Measurements from ENCODE around the gene TRIM52. TPM values are rescaled to one million over a fixed set of nuclear protein-coding genes. Genes with fewer than 3 reads are reported as not detected.
A peak's percentile ranks its signal among the peaks of the same experiment; 100 is the strongest.
"Not testable (repeated sequence)": the region's sequence is repeated elsewhere in the genome, so short reads cannot be mapped to it uniquely, and the experiment has no call there.

Gene TRIM52
- 10.2 and 10.6 TPM in 2 replicates for total RNA-seq (2014; rRNA removed; shearing (Covaris generic))
- polyA plus RNA-seq (2014; cell fraction: nucleus; rRNA removed), result 18.2 and 30.0 TPM in 2 replicates

DNA sequence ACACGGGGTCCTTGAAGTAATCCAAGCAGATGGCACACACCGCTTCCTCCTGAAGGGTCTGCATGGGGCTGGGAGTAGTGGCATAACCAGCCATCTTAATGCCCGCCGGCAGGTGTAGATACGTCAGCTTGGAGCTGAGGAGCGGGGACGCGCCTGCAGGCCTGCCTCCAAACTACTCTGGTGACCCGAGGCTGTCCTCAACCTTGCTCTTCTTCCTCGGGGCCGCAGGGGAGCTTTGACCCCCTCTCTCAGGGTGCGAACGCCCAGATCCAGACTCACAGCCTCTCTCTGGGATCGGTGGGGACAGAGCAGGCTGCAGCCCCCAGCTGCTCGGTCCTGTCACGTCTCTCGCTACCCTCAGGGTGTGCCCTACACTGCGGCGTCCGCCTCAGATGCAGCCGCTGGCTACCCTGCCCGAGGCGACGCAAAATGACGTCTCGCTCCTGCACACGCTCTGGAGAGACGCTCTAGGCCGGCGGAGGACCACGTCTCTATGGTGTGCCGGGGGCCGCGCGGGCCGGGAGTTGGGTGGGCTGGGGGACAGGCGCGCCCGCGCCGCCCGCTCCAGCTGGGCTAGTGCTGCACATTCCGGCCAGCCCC lies at the start of gene TRIM52:
Gene TRIM52 (minus strand): TSS at position 424 of the 600 bp plus-strand sequence. CDS start 330 bp downstream, at position 94.
- peak; percentile 92 for DNase-seq (ENCODE audit: extremely low read depth, low read depth)

DNA sequence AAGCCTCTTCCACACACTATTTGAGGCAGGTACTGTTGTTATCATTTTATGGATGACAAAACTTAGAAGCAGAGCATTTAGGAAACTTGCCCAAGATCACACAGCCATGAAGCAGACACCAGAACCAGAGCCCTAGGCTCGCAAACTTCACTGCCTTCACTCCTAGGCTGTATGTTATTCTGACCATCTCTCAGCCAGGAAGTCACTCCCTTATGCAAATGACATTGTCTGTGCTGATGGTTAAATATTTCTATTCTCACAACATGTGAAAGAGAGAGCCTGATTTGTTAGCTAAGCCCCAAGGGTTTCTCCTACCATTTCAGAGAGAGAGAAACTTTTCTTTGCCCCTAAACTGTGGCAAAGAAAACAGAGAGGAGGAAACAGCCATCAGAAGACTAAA lies 26.4 kb upstream of the TRIM52 start:
- DNase-seq (ENCODE audit: extremely low read depth, low read depth), result not testable (repeated sequence)

DNA sequence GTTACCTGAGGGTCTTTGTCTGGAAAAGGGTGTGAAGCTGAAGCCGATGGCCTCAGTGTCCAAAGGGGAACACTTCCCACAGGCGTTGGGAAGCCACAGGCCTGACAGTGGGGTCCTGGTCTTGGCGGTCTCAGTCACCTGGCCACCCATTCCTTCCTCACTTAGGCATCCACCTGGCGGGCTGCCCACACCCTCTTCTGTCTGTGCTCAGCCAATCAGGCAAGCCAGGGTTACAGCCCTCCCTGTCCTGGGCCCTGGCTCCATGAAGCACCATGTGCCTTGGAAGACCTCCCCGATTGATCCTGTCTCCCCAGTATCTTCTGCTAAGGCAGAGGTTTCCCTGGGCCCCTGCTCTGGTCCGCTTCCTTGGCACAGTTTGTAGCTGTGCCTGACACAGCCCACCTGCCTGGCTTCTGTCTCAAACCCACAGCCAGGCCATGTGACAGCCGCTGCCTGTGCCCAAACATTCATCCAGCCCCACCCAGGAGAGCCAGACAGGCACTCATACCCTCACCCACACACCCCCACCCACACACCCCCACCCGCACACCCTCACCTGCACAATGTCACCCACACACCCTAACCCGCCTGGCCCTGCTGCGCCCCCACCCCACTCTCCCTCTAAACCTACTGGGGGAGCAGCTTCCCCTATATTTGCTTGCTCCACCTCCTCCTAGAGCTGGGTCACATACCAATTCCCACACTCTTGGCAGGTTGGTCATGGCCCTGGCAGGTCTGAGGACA lies 25.2 kb upstream of the TRIM52 start:
- not testable (repeated sequence) for DNase-seq (ENCODE audit: extremely low read depth, low read depth)

DNA sequence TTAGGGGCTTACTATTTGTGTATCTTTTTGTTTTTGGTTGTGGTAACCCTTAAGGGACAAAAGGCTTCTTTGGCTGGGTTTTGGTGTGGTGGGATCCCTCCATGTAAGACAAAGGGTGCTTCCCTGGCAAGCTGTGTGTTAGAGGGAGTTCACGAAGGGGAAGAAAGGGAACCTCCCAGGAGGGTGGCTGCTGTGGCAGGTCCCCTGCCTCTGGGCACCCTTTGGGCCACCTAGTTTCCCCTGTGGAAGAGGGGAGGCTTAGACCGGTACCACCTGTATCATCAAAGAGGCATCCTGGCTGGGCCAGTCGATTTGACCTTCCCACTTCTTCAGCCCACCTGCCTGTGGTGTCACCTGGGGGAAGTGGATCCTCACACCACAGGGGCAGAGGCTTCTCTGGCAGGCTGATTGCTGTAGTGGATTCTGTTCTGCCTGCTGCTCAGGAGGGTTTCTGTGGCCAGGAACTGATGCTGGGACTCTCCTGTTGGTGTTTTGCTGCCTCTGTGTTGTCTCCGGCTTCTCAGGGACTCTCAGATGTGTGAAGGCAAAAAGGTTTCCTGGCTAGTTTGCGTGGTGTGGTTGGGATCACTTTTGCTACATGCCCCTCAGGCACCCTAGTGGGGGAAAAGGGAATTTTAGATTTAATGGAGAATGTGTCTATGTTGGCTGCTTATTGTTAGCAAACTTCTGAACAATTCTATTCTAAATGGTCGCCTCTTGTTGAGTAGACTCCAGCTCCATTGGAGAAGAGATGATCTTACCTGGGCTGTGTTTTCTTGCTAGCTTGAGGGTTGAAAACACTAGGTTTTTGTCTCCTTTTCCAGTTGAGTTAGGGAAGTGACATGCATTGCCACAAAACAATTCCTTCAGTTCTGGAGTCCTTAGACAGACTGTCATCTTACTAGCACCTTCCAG lies 23.2 kb upstream of the TRIM52 start:
- not testable (repeated sequence) for DNase-seq (ENCODE audit: extremely low read depth, low read depth)

DNA sequence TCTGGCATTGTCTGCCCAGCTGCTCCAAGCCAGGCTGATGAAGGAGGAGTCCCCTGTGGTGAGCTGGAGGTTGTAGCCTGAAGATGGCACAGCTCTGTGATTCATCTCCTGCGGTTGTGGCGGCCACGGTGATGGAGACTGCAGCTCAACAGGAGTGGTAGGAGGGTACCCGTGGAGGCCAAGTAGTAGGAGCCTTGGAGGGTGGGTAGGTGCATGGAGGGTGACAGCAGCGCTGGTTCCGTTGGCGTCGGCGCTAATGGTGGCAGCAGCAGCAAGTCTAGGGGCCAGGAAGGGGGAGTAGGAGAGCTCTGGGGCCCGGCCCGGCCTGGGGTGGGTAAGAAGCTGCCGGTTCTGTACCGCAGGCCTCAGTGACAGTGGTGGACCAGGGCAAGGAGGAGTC lies 22.4 kb upstream of the TRIM52 start:
- DNase-seq (ENCODE audit: extremely low read depth, low read depth), result no peak

GRCh38 chr5:181282874-181283273 lies 21.9 kb upstream of the TRIM52 start:
- DNase-seq (ENCODE audit: extremely low read depth, low read depth), result no peak

- DNase-seq (ENCODE audit: extremely low read depth, low read depth), result not testable (repeated sequence)
Measured at GRCh38 chr5:181282415-181282814, 21.5 kb upstream of the TRIM52 start.

GRCh38 chr5:181281984-181282316 lies 21.0 kb upstream of the TRIM52 start:
- no peak for DNase-seq (ENCODE audit: extremely low read depth, low read depth)

- DNase-seq (ENCODE audit: extremely low read depth, low read depth), result no peak
Measured at GRCh38 chr5:181281077-181281983, 20.4 kb upstream of the TRIM52 start.

GRCh38 chr5:181280251-181280762 lies 19.4 kb upstream of the TRIM52 start:
- no peak for DNase-seq (ENCODE audit: extremely low read depth, low read depth)

DNA sequence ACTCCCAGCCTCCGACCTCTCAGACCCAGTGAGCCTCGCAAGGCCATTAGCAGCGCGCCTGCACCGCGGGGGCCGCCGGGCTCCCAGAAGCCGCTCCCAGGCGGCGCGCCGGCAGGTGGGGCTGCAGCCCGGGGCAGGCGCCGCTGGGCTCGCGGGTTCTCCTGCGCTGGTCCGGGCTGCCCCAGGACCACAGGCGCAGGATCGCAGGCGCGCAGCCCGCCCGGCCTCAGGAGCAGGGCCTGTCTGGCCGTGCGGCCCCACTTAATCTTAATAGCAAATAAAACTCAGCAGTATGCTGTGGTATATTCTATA lies 12.4 kb upstream of the TRIM52 start:
- DNase-seq (ENCODE audit: extremely low read depth, low read depth), result not testable (repeated sequence)

- DNase-seq (ENCODE audit: extremely low read depth, low read depth), result no peak
Measured at GRCh38 chr5:181271081-181271480, 10.1 kb upstream of the TRIM52 start.

GRCh38 chr5:181267907-181268306 lies 7.0 kb upstream of the TRIM52 start:
- not testable (repeated sequence) for DNase-seq (ENCODE audit: extremely low read depth, low read depth)

DNA sequence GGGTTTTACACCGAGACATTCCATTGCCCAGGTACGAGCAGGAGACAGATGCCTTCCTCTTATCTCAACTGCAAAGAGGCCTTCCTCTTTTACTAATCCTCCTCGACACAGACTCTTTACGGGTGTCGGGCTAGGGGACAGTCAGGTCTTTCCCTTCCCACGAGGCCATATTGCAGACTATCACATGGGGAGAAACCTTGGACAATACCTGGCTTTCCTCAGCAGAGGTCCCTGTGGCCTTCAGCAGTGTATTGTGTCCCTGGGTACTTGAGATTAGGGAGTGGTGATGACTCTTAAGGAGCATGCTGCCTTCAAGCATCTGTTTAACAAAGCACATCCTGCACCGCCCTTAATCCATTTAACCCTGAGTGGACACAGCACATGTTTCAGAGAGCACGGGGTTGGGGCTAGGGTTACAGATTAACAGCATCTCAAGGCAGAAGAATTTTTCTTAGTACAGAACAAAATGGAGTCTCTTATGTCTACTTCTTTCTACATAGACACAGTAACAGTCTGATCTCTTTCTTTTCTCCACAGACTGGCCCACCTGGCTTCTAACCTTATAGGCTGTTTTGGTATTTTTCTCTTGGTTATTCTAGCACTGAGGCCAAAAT lies 6.5 kb upstream of the TRIM52 start:
- DNase-seq (ENCODE audit: extremely low read depth, low read depth), result not testable (repeated sequence)

GRCh38 chr5:181265092-181265671 lies 4.2 kb upstream of the TRIM52 start:
- DNase-seq (ENCODE audit: extremely low read depth, low read depth), result no peak

- DNase-seq (ENCODE audit: extremely low read depth, low read depth), result no peak
Measured at GRCh38 chr5:181263633-181264032, 2.7 kb upstream of the TRIM52 start.

- DNase-seq (ENCODE audit: extremely low read depth, low read depth), result peak; percentile 54
Measured at GRCh38 chr5:181261320-181262049, 542 bp upstream of the TRIM52 start.

DNA sequence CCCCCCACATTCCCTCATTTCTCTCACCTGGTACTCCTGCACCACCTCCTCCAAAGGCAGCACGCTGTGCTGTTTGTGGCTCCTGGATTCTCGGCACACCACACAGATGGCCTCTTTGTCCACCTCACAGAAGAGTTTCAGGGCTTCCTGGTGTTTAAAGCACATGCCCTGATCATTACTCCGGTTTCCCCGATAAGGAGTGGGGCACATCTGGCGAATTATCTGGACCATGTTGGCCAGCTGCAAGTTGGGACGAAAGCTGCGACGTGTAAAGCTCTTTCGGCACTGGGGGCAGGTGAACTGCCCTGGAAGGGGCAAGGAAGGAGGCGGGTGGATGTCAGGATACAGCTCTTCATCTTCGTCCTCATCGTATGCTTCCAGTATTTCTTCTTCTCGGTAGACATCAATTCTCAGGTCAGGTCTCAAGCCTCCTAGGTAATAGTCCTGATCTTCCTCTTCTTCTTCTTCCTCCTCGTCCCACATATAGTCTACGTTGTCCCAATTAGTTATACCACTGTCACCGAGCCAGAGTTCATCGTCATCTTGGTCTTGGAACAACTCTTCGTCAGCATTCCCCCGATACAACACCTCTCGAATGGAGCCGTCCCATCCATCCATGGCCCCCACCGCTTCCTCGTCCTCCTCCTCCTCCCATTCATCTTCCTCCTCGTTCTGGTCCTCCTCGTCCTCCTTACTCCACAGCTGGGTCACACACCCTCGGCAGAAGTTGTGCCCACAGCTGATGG lies 796 bp downstream of the TRIM52 start:
- DNase-seq (ENCODE audit: extremely low read depth, low read depth), result no peak
